HepG2 (cell line): ENCODE measurements around the gene TPGS1. TPM values are rescaled to one million over a fixed set of nuclear protein-coding genes. Genes with fewer than 3 reads are reported as not detected.
A peak's percentile ranks its signal among the peaks of the same experiment; 100 is the strongest.

Source experiments
- CBX1 ChIP-seq: IDR thresholded peaks from one replicate; pipeline ENCODE4 v1.6.1; 2016; ENCODE audit warnings: antibody characterized with exemption, low read depth
- PHF8 ChIP-seq: sonication (generic); formaldehyde crosslinking; IDR thresholded peaks from 2 replicates; pipeline ENCODE4 v1.5.0; 2020; ENCODE audit warnings: missing genetic modification reagents
- ZBTB25 ChIP-seq: IDR thresholded peaks from 2 replicates; pipeline ENCODE4 v1.6.1; 2018; ENCODE audit warnings: missing genetic modification reagents
- ZFX ChIP-seq: sonication (generic); formaldehyde crosslinking; IDR thresholded peaks from 2 replicates; pipeline ENCODE4 v1.4.0; 2020; ENCODE audit warnings: mild to moderate bottlenecking, low read depth, missing genetic modification reagents, moderate library complexity
- ZNF275 ChIP-seq: sonication (generic); formaldehyde crosslinking; IDR thresholded peaks from 2 replicates; pipeline ENCODE4 v1.8.0; 2022; ENCODE audit warnings: missing genetic modification reagents, mild to moderate bottlenecking, inconsistent platforms, borderline replicate concordance
- ZNF558 ChIP-seq: sonication (generic); formaldehyde crosslinking; IDR thresholded peaks from 2 replicates; pipeline ENCODE4 v1.9.0; 2022; ENCODE audit warnings: mild to moderate bottlenecking, missing genetic modification reagents, borderline replicate concordance
- ZNF574 ChIP-seq: sonication (generic); formaldehyde crosslinking; IDR thresholded peaks from 2 replicates; pipeline ENCODE4 v1.4.0; 2020; ENCODE audit warnings: missing genetic modification reagents
- polyA plus RNA-seq, 8 experiments: library from polyadenylated mRNA; depleted of rRNA in 3 of 8; stranded (reverse) in 7 of 8; unstranded in 1 of 8; fragments of >200 nt; fragmentation: Illumina TruSeq in 4 of 8; extraction: Trizol in 4 of 8; gene quantifications; 2 replicates each; pipeline versions ENCODE4 v1.2.1 to v1.2.3, GENCODE V29; 2011 to 2016; ENCODE audit warnings: low read depth in 4 of 8, missing spikeins in 1 of 8, mixed read lengths in 1 of 8; ENCODE audit not compliant: insufficient read depth in 1 of 8
- total RNA-seq, 5 experiments: library from RNA; depleted of rRNA; stranded (reverse); fragments of >200 nt; fragmentation: Illumina TruSeq; extraction: Trizol; gene quantifications; 2 replicates each; pipeline ENCODE4 v1.2.3, GENCODE V29; 2016; ENCODE audit warnings: low read depth in 1 of 5
- TF ChIP-seq, protein P1 (sequence below), 2 experiments: sonication (generic) in 1 of 2; formaldehyde crosslinking in 1 of 2; IDR thresholded peaks; 2 replicates each; pipeline versions ENCODE4 v1.4.0 to v1.6.1; 2016 to 2020; ENCODE audit warnings: borderline replicate concordance in 1 of 2, low read depth in 1 of 2, mild to moderate bottlenecking in 1 of 2, missing genetic modification reagents in 1 of 2
- TF ChIP-seq, protein P2 (sequence below): sonication (generic); formaldehyde crosslinking; IDR thresholded peaks from 2 replicates; pipeline ENCODE4 v1.4.0; 2020; ENCODE audit warnings: mild to moderate bottlenecking, missing genetic modification reagents
- TF ChIP-seq, protein P3 (sequence below): sonication (generic); formaldehyde crosslinking; IDR thresholded peaks from 2 replicates; pipeline ENCODE4 v1.5.0; 2020; ENCODE audit warnings: mild to moderate bottlenecking, missing genetic modification reagents

TPGS1 gene
- total and polyA plus RNA-seq, 2 of the 13 experiments (the other 11 are each of a cell fraction or from before 2014, with no cell fraction given) = 1.1 to 6.2 TPM

DNA sequence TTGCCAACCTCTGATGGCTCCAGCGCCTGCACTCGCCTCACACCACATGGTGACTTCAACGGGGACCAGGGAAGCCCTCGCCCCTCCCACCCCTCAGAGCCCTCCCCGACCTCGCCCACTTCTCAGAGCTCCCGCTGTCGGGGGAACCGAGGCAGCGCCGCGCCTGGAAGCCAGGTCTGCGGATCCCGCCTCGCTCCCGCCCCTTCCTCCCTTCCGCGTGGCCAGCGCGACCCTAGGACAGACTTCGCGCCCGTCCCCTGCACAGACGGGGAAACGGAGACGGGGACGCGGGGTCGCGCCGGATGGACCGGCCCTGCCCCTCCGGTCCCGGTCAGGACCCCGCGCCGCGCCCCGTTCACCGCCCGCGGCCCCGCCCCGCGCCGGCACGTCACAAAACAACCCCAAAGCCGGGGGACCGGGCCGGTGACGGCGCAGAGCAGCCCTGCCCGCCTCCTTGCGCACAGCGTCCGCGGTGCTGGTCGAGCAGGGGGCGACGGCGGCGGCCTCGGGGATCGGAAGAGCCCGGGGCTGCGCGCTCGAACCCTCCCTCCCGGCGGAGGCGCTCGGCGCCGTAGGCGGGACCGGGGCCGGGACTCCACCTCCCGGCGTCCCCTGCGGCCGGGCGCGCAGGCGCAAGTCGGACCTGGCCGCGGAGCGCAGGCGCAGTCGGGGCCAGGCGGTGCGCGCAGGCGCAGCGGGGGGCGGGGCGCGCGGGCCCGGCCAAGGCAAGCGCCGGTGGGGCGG is 23.9 kb downstream of the TPGS1 start (continued):
- TF ChIP-seq, protein P1, sequence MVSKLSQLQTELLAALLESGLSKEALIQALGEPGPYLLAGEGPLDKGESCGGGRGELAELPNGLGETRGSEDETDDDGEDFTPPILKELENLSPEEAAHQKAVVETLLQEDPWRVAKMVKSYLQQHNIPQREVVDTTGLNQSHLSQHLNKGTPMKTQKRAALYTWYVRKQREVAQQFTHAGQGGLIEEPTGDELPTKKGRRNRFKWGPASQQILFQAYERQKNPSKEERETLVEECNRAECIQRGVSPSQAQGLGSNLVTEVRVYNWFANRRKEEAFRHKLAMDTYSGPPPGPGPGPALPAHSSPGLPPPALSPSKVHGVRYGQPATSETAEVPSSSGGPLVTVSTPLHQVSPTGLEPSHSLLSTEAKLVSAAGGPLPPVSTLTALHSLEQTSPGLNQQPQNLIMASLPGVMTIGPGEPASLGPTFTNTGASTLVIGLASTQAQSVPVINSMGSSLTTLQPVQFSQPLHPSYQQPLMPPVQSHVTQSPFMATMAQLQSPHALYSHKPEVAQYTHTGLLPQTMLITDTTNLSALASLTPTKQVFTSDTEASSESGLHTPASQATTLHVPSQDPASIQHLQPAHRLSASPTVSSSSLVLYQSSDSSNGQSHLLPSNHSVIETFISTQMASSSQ (IDR thresholded peaks at IDR 0.05; ENCODE audit: low read depth) = no peak
- TF ChIP-seq, protein P1 (CRISPR knock-in tag; IDR thresholded peaks at IDR 0.05; ENCODE audit: borderline replicate concordance) = peak; percentile 15; the same call in 1 of the 2 replicates
- TF ChIP-seq ZFX = peak; percentile 77
- peak; percentile 65 for TF ChIP-seq ZNF574 (CRISPR knock-in tag)
- no peak for TF ChIP-seq ZNF275 (CRISPR knock-in tag)
- TF ChIP-seq, protein P2, sequence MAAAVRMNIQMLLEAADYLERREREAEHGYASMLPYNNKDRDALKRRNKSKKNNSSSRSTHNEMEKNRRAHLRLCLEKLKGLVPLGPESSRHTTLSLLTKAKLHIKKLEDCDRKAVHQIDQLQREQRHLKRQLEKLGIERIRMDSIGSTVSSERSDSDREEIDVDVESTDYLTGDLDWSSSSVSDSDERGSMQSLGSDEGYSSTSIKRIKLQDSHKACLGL = peak; percentile 70; the same call in 1 of the 2 replicates
- TF ChIP-seq CBX1 = no peak
- peak; percentile 47; the same call in 1 of the 2 replicates for TF ChIP-seq ZNF558
- peak; percentile 84; the same call in 1 of the 2 replicates for TF ChIP-seq ZBTB25 (CRISPR knock-in tag)
- TF ChIP-seq, protein P3, sequence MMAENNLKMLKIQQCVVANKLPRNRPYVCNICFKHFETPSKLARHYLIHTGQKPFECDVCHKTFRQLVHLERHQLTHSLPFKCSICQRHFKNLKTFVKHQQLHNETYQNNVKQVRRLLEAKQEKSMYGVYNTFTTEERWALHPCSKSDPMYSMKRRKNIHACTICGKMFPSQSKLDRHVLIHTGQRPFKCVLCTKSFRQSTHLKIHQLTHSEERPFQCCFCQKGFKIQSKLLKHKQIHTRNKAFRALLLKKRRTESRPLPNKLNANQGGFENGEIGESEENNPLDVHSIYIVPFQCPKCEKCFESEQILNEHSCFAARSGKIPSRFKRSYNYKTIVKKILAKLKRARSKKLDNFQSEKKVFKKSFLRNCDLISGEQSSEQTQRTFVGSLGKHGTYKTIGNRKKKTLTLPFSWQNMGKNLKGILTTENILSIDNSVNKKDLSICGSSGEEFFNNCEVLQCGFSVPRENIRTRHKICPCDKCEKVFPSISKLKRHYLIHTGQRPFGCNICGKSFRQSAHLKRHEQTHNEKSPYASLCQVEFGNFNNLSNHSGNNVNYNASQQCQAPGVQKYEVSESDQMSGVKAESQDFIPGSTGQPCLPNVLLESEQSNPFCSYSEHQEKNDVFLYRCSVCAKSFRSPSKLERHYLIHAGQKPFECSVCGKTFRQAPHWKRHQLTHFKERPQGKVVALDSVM (CRISPR knock-in tag) = 0 out of 2 replicates have a peak, but pooled peaks have one; percentile 8
- peak; percentile 75 for TF ChIP-seq PHF8 (CRISPR knock-in tag)
